ENCODE measurements around the gene TTC34. TPM values are rescaled to one million over a fixed set of nuclear protein-coding genes. Genes with fewer than 3 reads are reported as not detected.
"Not testable (repeated sequence)": the region's sequence is repeated elsewhere in the genome, so short reads cannot be mapped to it uniquely, and the experiment has no call there.

Gene TTC34
- total RNA-seq, 2 donors from 2014 or later, result 0.48 to 2.5 TPM

- no peak overlapping the region for H3K4me3 Mint-ChIP-seq
- H3K4me1 Mint-ChIP-seq, result no peaks in the 10 kb centered on the region
- ATAC-seq (replicated peaks), result peak; percentile 70
- peaks cover 23% of the 10 kb centered on the region for H3K27me3 Mint-ChIP-seq
- peaks cover 11% of the 10 kb centered on the region for H3K9me3 Mint-ChIP-seq
- no peaks in the 10 kb centered on the region for H3K36me3 Mint-ChIP-seq (ENCODE audit: low read depth)
- no peak overlapping the region for H3K27ac Mint-ChIP-seq
Measured at GRCh38 chr1:2786329-2787162, 14.9 kb downstream of the TTC34 start.

- H3K4me1 Mint-ChIP-seq, result no peaks in the 10 kb centered on the region
- H3K36me3 Mint-ChIP-seq (ENCODE audit: low read depth), result no peaks in the 10 kb centered on the region
- H3K27ac Mint-ChIP-seq, result no peak overlapping the region
- ATAC-seq (replicated peaks), result no peak
- peaks cover 30% of the 10 kb centered on the region for H3K27me3 Mint-ChIP-seq
- H3K4me3 Mint-ChIP-seq, result no peak overlapping the region
- H3K9me3 Mint-ChIP-seq, result peaks cover 11% of the 10 kb centered on the region
Measured at GRCh38 chr1:2785631-2786328, 15.7 kb downstream of the TTC34 start.

GRCh38 chr1:2784854-2785630 lies 16.5 kb downstream of the TTC34 start:
- Mint-ChIP-seq H3K36me3 (ENCODE audit: low read depth) (no peaks in the 10 kb centered on the region), H3K27me3 (peaks cover 32% of the 10 kb centered on the region), H3K4me3 (no peak overlapping the region), H3K27ac (no peak overlapping the region), H3K9me3 (peaks cover 11% of the 10 kb centered on the region), H3K4me1 (no peaks in the 10 kb centered on the region)
- ATAC-seq (replicated peaks), result no peak

- no peaks in the 10 kb centered on the region for H3K4me1 Mint-ChIP-seq
- H3K27me3 Mint-ChIP-seq, result peaks cover 35% of the 10 kb centered on the region
- no peak overlapping the region for H3K4me3 Mint-ChIP-seq
- ATAC-seq (replicated peaks), result no peak
- H3K27ac Mint-ChIP-seq, result no peak overlapping the region
- H3K36me3 Mint-ChIP-seq (ENCODE audit: low read depth), result no peaks in the 10 kb centered on the region
- peaks cover 11% of the 10 kb centered on the region for H3K9me3 Mint-ChIP-seq
Measured at GRCh38 chr1:2783435-2784397, 17.8 kb downstream of the TTC34 start.

GRCh38 chr1:2783069-2783434 lies 18.4 kb downstream of the TTC34 start:
- H3K27me3 Mint-ChIP-seq, result peaks cover 33% of the 10 kb centered on the region
- H3K4me1 Mint-ChIP-seq, result no peaks in the 10 kb centered on the region
- H3K9me3 Mint-ChIP-seq, result peaks cover 11% of the 10 kb centered on the region
- no peak overlapping the region for H3K27ac Mint-ChIP-seq
- H3K4me3 Mint-ChIP-seq, result no peak overlapping the region
- no peak for ATAC-seq (replicated peaks)
- H3K36me3 Mint-ChIP-seq (ENCODE audit: low read depth), result no peaks in the 10 kb centered on the region

GRCh38 chr1:2781627-2782026 lies 19.9 kb downstream of the TTC34 start:
- Mint-ChIP-seq H3K36me3 (ENCODE audit: low read depth) (no peaks in the 10 kb centered on the region), H3K9me3 (peaks cover 11% of the 10 kb centered on the region), H3K27ac (no peak overlapping the region), H3K27me3 (peaks cover 30% of the 10 kb centered on the region), H3K4me1 (no peaks in the 10 kb centered on the region), H3K4me3 (no peak overlapping the region)
- ATAC-seq (replicated peaks), result no peak

GRCh38 chr1:2778220-2778592 lies 23.3 kb downstream of the TTC34 start:
- Mint-ChIP-seq H3K4me3 (no peak overlapping the region), H3K27ac (no peak overlapping the region), H3K9me3 (peaks cover 11% of the 10 kb centered on the region), H3K36me3 (ENCODE audit: low read depth) (no peaks in the 10 kb centered on the region), H3K4me1 (no peaks in the 10 kb centered on the region), H3K27me3 (peaks cover 30% of the 10 kb centered on the region)
- ATAC-seq (replicated peaks), result no peak

- Mint-ChIP-seq H3K9me3 (peaks cover 11% of the 10 kb centered on the region), H3K27me3 (peaks cover 30% of the 10 kb centered on the region), H3K4me1 (no peaks in the 10 kb centered on the region)
Measured at GRCh38 chr1:2777424-2778219, 23.9 kb downstream of the TTC34 start.

GRCh38 chr1:2775333-2775732 lies 26.2 kb downstream of the TTC34 start:
- not testable (repeated sequence) for H3K4me3 Mint-ChIP-seq; H3K36me3 Mint-ChIP-seq (ENCODE audit: low read depth); H3K9me3 Mint-ChIP-seq; H3K27ac Mint-ChIP-seq; H3K4me1 Mint-ChIP-seq; ATAC-seq (replicated peaks)
- H3K27me3 Mint-ChIP-seq, result peaks cover 11% of the 10 kb centered on the region

More at GRCh38 chr1:2777424-2778219, 23.9 kb downstream of the TTC34 start:
- Mint-ChIP-seq H3K4me3 (no peak overlapping the region), H3K27ac (no peak overlapping the region), H3K36me3 (ENCODE audit: low read depth) (no peaks in the 10 kb centered on the region)
- ATAC-seq (replicated peaks), result no peak

GRCh38 chr1:2768052-2768451 lies 33.4 kb downstream of the TTC34 start:
- ATAC-seq (replicated peaks); H3K36me3 Mint-ChIP-seq (ENCODE audit: low read depth); H3K4me1 Mint-ChIP-seq; H3K27ac Mint-ChIP-seq; H3K4me3 Mint-ChIP-seq; H3K9me3 Mint-ChIP-seq; H3K27me3 Mint-ChIP-seq: not testable (repeated sequence)

GRCh38 chr1:2759433-2759832 lies 42.1 kb downstream of the TTC34 start:
- H3K27me3 Mint-ChIP-seq; H3K4me1 Mint-ChIP-seq; H3K27ac Mint-ChIP-seq; ATAC-seq (replicated peaks); H3K9me3 Mint-ChIP-seq; H3K36me3 Mint-ChIP-seq (ENCODE audit: low read depth); H3K4me3 Mint-ChIP-seq: not testable (repeated sequence)

- H3K36me3 Mint-ChIP-seq (ENCODE audit: low read depth); ATAC-seq (replicated peaks); H3K27ac Mint-ChIP-seq; H3K9me3 Mint-ChIP-seq; H3K4me3 Mint-ChIP-seq; H3K4me1 Mint-ChIP-seq; H3K27me3 Mint-ChIP-seq: not testable (repeated sequence)
Measured at GRCh38 chr1:2757519-2757918, 44.0 kb downstream of the TTC34 start.

- H3K4me1 Mint-ChIP-seq; H3K27ac Mint-ChIP-seq; H3K9me3 Mint-ChIP-seq; ATAC-seq (replicated peaks); H3K27me3 Mint-ChIP-seq; H3K36me3 Mint-ChIP-seq (ENCODE audit: low read depth); H3K4me3 Mint-ChIP-seq: not testable (repeated sequence)
Measured at GRCh38 chr1:2755426-2755825, 46.1 kb downstream of the TTC34 start.
